Ammon's horn (tissue), 1 donor: Measurements from ENCODE around the gene C6orf136.

Experiments
- DNase-seq: peaks from one replicate; pipeline ENCODE4 v3.0.0-alpha.2; 2016; ENCODE audit warnings: low spot score

C6orf136 gene

GRCh38 chr6:30686908-30687658 lies 40.1 kb downstream of the C6orf136 start:
- DNase-seq: peak; percentile 84

GRCh38 chr6:30687659-30688431 lies 40.9 kb downstream of the C6orf136 start:
- peak; percentile 25 for DNase-seq

GRCh38 chr6:30688569-30688968 lies 41.6 kb downstream of the C6orf136 start:
- no peak for DNase-seq

- no peak for DNase-seq
Measured at GRCh38 chr6:30689022-30689865, 42.3 kb downstream of the C6orf136 start.

GRCh38 chr6:30689985-30690384 lies 43.1 kb downstream of the C6orf136 start:
- DNase-seq: no peak

- DNase-seq: peak; percentile 86
Measured at GRCh38 chr6:30690403-30691207, 43.7 kb downstream of the C6orf136 start, which contains the start of gene NRM. NRM (minus strand) TSS chr6:30690984; CDS start chr6:30690974, 10 bp downstream.

GRCh38 chr6:30691208-30691847 lies 44.4 kb downstream of the C6orf136 start:
- no peak for DNase-seq

- DNase-seq: no peak
Measured at GRCh38 chr6:30696432-30696831, 49.5 kb downstream of the C6orf136 start.

GRCh38 chr6:30700340-30700739 lies 53.4 kb downstream of the C6orf136 start:
- peak; percentile 42 for DNase-seq
